GM21390 (cell line): ENCODE data around the gene METTL27.
"Not testable (repeated sequence)": the region's sequence is repeated elsewhere in the genome, so short reads cannot be mapped to it uniquely, and the experiment has no call there.

Experiments used
- ATAC-seq: cut with Tn5 transposase; IDR thresholded peaks from one replicate; pipeline ENCODE4 v1.9.1; 2021; ENCODE audit not compliant: unreplicated experiment

METTL27 gene, protein sequence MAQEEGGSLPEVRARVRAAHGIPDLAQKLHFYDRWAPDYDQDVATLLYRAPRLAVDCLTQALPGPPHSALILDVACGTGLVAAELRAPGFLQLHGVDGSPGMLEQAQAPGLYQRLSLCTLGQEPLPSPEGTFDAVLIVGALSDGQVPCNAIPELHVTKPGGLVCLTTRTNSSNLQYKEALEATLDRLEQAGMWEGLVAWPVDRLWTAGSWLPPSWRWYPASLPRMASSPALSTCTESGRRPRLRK

DNA sequence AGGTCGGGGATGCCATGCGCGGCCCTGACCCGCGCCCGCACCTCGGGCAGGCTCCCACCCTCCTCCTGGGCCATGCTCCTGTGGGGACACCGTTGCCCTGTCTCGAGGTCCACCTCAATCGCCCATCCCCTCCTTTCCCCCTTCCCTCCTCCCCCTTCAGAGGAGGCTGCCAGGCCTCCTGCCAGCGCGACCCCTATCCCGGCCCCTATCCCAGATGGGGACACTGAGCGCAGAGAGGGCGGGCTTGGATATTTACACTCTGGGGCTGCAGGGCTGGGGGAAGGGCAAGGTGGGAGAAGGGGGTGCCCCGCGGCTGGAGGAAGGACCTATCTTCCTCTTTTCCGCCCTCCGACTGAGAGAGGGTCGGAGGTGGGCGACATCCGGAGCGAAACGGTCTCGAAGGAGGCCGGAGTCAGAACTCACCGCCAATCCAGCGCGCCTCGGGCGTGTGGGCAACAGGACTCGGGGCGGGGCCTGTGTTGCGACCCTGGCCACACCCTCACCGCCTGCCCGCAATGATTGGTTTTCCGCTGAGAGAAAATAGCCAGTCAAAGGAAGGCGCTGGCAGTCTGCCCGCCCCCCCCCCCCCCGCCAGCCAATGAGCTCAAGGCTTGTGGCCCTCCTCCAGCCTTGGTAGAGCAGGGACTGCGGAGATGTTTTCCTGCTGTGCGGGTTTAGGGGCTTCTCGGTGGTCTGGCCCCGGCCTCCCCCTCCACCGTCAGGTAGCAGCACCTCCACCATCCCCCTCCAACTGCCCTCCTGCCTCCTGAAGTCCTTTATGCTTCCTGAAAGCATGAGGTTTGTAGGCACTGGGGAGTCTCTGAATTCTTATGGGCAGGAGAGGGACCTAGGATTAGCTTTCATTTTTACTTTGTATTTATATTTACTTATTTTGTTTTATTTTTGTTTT lies at the start of gene METTL27:
Gene METTL27 (minus strand): TSS at position 450 of the 910 bp plus-strand sequence. CDS start 376 bp downstream, at position 74.
- ATAC-seq, result peak; percentile 88

GRCh38 chr7:73891178-73891885 lies 49.0 kb upstream of the METTL27 start:
- no peak for ATAC-seq

DNA sequence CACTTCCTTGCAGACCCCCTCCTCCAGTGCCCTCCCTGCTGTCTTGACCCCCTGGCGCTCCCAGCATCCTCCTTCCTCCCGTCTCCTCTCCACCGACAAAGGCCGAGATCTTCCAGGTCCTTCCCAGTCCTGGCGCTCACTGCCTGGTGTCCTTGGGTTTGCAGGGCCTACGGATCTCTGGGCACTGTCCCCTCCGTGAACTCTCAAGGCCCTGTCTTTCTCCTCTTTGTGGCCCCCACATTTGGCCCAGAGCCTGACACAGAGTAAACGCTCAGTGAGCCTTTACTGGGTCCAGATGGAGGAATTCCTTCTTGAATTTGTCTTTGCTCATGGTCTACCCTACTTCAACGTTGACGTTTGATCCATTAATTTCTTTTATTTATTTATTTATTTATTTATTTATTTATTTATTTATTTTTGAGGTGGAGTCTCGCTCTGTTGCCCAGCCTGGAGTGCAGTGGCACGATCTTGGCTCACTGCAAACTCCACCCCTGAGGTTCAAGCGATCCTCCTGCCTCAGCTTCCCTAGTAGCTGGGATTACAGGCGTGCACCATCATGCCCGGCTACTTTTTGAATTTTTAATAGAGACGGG lies 48.3 kb upstream of the METTL27 start:
- ATAC-seq, result no peak

DNA sequence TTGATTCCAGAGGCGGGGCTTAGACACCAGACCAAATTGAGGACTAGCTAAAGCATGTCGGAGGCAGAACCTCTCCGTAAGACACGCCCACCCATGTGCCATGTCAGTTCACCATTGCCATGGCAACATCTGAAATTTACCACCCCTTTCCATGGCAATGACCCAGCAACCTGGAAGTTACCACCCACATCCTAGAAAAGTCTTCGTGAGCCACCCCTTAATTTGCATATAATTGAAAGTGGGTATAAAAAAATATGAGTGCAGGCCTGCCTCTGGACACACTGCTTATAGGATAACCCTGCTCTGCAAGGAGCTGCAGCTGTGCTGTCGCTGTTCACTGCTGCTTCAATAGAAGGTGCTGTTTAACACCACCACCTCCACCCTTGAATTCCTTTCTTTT lies 46.6 kb upstream of the METTL27 start:
- no peak for ATAC-seq

GRCh38 chr7:73887762-73888161 lies 45.4 kb upstream of the METTL27 start:
- ATAC-seq, result no peak

DNA sequence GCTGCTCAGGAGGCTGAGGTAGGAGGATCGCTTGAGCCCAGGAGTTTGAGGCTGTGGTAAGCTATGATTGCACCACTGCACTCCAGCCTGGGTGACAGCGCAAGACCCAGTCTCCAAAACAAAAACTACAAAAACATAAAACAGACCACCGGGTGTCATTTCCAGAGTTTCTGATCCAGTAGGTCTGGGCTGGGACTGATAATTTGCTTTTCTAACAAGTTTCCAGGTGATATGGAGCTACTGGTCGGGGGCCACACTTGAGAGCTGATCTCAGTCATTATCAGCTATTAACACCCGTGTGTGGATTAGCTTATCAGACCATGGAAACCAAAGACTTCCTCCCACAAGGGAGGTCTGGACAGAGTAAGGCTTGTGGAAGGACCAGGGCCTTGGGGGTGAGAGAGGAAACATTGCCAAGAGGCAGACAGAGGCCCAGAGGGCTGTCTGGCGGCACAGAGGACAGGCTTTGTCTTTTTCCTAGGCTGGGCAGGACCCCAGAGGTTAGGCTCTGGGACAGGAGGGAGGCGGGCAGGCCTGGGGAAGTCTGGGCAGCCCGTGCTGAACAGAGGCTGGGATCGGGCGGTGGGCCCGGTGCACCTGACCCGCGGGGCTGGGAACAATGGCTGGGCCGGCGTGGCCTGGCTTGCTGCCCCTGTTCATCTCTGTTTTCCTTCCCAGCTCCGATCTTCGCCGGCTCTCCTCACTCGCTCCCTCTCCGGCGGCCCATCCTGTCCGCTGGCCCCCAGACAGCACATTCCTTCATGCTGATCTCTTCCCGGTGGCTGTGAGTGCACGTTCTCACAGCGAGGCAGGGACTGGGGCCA lies 43.9 kb upstream of the METTL27 start:
- ATAC-seq, result no peak

GRCh38 chr7:73885433-73885974 lies 43.2 kb upstream of the METTL27 start:
- no peak for ATAC-seq

GRCh38 chr7:73884867-73885422 lies 42.6 kb upstream of the METTL27 start:
- ATAC-seq, result not testable (repeated sequence)

DNA sequence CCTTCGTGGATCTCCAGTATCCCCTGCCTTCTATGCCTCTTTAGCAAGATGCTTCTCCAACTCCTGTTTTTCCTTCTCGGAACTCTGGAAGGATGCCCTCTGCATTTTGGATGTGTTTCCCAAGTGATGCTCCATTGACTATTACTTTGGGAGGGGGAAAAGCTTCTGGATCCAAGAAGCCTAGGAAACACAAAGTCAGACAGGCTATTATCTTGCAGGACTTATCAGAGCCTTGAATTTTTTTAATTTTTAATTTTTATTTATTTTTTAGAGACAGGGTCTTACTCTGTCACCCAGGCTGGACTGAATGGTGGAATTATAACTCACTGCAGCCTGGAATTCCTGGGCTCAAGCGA lies 39.7 kb upstream of the METTL27 start:
- no peak for ATAC-seq

DNA sequence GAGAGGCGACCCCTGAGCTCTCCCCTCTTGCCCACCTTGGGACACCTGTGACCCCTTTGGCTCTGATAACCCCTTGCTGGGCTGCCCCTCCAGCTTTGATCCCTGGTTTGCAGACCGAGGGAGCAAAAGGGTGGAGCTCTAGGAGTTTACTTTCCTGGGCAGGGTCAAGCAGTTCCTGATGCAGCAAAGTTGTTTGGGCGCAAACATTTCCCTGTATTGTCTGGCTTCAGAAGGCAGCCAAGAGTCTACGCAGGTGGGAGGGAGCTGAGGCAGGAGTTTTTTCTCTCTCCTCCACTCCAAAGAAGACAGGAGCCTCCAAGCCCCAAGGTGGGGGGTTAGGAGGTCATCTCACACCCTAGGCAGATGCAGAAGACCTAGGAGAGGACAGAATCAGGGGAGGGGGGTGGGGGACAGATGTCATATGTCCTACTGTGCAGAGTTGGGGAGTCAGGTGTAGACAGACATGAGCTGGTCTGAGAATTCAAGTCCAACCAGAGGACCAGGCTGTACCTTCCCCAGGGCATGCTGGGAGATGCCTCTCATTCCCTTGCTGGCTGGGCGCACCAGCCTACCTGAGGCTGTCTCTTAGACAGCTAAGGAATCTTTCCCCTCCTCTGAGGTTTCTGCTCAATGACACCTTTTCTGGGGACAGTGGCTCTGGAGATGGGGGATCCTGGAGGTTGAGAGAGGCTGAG lies 39.2 kb upstream of the METTL27 start:
- no peak for ATAC-seq

DNA sequence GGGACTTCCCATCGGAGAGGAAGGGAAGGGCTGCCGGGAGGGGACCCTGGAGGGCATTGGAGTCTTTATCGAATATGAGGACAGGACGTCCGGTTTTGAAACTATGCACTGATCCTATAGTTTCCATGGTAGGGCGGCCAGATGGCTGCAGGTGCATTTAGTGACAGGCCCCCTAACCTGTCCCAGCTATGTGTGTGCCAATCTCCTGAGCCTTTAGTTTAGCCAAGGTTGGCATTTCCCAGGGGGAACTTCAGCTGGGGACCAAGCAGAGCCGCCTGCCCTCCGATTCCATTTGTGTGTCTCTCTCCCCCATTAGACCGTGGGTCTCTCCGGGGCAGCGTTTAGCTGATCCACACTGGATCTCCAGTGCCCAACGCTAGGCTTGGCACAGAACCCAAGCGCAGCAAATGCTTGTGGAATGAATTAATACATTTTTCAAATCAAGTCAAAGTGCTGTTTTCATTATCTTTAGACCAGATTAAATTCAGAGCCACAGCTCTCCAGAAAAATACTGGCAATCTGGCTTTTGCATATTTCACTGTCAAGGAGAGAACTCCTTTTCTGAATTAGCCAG lies 38.5 kb upstream of the METTL27 start:
- ATAC-seq, result no peak

DNA sequence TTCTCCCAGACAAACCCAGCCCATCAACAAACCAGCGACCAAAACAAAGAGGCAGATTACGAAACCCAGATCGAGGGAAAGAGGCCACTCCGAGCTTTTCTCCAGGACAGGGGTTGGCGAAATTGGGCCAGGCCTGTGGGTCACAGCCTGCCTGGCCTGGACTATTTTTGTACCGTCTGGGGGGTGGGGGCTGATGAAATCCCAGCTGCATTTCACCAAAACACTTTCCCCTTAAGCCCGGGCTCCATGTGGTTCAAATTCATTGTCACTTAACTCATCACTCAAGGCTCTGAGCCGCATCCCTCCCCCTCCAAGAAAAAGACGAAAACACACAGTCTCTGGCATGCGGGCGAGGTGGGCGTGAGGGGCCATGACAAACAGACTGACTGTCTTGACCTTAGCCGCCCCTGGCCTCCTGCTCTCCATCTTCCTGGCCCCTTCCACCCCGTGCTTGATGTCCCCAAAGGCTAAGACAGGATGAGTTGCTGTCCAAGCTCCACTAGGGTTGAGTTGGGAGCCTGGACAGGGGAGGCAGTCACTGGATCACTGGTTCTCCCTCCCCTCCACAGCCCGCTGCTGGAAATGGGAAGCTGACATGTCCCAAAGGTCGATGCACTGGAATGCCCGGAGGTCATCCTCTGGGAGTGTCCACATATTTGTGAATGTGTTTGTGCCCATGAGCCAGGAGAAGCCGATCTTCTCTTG lies 37.8 kb upstream of the METTL27 start:
- no peak for ATAC-seq

- ATAC-seq, result no peak
Measured at GRCh38 chr7:73876973-73877372, 34.7 kb upstream of the METTL27 start.

- no peak for ATAC-seq
Measured at GRCh38 chr7:73876361-73876760, 34.0 kb upstream of the METTL27 start.

DNA sequence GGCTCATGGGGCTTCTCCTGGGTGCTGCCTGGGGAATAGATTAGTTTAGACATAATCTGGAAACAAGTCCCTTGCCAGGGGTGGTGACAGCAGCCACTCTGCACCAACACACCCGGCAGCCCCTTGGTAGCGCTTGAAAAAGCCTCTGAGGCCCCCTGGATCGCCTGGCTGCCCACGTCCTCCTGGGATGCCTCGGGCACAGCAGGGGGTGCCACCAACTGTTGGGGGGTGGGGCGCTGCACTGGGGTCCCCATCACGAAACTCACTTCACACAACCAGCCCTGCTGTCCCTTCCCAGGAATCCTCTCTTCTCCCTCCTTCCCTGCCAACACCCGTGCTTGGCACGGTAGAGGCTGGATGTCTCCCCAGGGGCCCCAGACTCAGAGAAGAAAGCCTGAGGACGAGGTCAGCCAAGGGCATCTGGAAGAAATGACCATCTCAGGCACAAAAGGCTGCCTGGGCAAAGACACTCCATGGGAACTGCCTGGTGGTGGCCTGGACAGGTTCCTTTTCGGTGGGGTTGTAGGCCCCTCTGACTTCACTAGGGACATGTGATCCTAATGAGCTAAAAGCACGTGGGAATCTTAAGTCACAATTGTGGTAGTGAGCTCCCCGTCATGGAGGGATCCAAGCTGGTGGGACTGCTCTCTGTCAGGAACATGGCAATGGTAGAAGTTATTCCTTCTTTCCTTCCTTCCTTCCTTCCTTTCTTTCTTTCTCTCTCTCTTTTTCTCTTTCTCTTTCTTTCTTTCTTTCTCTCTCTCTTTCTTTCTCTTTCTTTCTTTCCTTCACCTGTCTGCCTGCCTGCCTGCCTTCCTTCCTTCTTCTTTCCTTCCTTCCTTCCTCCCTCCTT lies 30.0 kb upstream of the METTL27 start:
- ATAC-seq, result no peak

DNA sequence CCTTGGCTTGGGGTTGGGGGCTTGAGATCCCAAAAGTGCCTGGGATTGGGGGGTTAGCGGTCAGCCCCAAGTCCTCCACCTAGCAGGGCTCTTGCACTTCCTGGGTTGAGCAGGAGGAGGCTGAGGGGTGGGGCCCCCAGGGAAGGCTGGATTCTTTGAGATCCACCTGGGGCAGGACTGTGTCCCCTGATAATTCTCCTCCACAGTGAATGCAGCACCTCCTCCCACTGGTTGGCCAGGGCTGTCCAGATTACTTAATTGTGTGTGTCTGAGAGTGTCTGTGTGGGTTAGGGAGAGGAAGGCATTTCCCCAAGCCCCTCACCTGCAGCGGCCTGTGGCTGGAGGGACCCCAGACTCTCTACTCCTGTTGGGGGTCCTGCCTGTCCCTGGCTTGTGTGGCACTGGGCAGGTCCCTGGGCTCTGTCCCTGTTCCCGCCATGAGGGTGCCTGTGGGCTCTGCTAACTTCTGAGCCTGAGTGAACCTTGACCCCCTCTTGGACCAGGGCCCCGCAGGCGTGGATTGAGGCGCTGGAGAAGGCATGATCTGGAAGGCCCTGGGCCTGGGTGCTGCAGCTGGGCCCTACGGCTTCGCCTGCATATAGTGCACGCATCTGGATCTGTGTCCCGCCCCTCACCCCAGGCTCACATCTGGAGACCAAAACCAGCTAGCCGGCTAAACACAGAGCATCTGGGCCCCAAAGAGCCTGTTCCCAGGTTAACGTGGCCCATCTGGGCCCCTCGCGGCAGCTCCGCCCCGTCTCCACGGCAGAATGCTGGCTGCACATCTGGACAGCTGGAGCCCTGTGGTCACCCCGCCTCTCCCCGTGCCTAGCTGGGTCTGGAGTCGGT lies 29.1 kb upstream of the METTL27 start:
- no peak for ATAC-seq
